Keratinocyte (primary cell): ENCODE results near the gene PNMA8B.

Source experiments
- EZH2 ChIP-seq: IDR thresholded peaks from one replicate; pipeline ENCODE4 v1.6.1; 2012; ENCODE audit warnings: inconsistent platforms, mild to moderate bottlenecking, low read length, moderate library complexity
- TF ChIP-seq, protein P1 (sequence below), 3 experiments: IDR thresholded peaks in 1 of 3; conservative IDR thresholded peaks in 1 of 3; optimal IDR thresholded peaks in 1 of 3; 2 replicates in 2 of 3; 3 replicates in 1 of 3; pipeline versions ENCODE3 to v1.5.1; 2011; ENCODE audit warnings: low read length in 3 of 3, mild to moderate bottlenecking in 3 of 3, moderate library complexity in 2 of 3, control low read depth in 1 of 3, inconsistent platforms in 1 of 3; ENCODE audit not compliant: insufficient read depth in 2 of 3; ENCODE audit errors: extremely low read depth in 1 of 3

DNA sequence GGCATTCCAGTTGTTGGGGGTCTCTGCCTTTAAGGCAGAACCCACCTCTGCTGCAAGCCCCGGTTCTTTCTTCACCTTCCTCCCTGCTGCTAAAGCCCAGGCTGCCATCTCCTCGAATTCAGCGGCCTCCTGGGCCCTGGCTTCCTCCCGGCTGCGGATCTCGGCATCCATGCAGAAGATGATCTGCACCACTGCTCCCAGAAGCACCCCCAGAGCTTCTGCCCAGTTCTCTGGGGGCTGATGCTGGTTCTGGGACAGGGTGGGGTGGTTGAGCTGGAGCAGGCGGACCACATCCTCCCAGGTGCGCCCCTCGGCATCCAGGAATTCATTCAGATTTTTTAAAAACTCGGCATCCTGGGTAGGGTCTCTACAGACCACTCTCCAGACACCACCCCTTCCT lies 25.3 kb downstream of the PNMA8B start:
- TF ChIP-seq, protein P1, sequence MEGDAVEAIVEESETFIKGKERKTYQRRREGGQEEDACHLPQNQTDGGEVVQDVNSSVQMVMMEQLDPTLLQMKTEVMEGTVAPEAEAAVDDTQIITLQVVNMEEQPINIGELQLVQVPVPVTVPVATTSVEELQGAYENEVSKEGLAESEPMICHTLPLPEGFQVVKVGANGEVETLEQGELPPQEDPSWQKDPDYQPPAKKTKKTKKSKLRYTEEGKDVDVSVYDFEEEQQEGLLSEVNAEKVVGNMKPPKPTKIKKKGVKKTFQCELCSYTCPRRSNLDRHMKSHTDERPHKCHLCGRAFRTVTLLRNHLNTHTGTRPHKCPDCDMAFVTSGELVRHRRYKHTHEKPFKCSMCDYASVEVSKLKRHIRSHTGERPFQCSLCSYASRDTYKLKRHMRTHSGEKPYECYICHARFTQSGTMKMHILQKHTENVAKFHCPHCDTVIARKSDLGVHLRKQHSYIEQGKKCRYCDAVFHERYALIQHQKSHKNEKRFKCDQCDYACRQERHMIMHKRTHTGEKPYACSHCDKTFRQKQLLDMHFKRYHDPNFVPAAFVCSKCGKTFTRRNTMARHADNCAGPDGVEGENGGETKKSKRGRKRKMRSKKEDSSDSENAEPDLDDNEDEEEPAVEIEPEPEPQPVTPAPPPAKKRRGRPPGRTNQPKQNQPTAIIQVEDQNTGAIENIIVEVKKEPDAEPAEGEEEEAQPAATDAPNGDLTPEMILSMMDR (optimal IDR thresholded peaks at IDR 0.05 in 1 of 3, IDR thresholded peaks at IDR 0.05 in 1 of 3, conservative IDR thresholded peaks at IDR 0.05 in 1 of 3; ENCODE audit: extremely low read depth in 1 of 3, insufficient read depth in 2 of 3, low read length in 3 of 3) = no peak
- no peak for TF ChIP-seq EZH2
